SK-MEL-5 (cell line): ENCODE data around the gene ENDOG. TPM values are rescaled to one million over a fixed set of nuclear protein-coding genes. Genes with fewer than 3 reads are reported as not detected.
"Not testable (repeated sequence)": the region's sequence is repeated elsewhere in the genome, so short reads cannot be mapped to it uniquely, and the experiment has no call there.

ENCODE experiments used
- DNase-seq: peaks from one replicate; pipeline ENCODE4 v3.0.0-alpha.2; 2016; ENCODE audit warnings: low read depth, low spot score
- in situ Hi-C: cut with HindIII; loops from 2 replicates; pipeline ENCODE4 v1.10.0; 2016; ENCODE audit warnings: low sequenced_read_pairs, high pct_unique_total_duplicates, low pct_unique_long_range_greater_than_20kb
- total RNA-seq: library from RNA; depleted of rRNA; stranded (reverse); fragments of >200 nt; shearing (Covaris generic); gene quantifications from 2 replicates; pipeline ENCODE4 v1.2.3, GENCODE V29; 2014; rRNA removed

ENDOG gene
- total RNA-seq, 1 experiment from 2014 or later = 24.6 TPM

DNA sequence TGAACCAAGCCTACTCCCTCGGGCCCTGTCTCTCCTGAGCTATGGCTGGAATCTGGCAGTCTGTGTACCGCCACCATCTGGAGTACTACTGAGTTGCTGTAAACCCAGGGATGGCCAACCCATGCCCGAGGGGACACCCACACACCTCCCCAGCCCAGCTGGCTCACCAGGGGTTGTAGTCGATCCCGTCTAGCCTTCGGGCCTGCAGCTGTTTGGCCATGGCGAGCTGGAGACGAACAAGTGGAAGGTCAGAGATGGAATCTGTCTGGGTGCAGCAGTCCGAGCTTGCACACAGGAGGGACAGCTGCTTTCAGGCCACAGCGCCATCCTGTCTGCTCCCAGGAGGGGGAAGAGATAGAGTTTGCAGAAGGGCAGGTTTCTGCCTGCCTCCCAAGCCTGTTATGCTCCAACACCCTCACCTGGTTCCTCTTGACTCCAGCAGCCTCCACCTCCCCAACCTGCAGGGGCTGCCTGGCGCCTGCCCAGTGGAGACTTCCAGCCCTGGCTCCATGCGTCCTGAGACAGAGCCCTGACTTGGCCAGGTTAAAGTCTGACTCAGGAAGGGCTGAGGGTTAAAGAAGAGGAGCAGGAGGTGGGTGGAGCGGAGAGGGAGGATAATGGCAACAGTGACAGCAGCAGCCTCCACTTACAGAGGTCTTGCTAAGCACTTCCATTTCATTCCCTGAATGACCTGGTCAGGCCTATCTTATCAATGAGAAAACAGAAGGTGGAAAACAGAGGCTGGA lies 27.1 kb downstream of the ENDOG start:
- in situ Hi-C loops = no loop called here

DNA sequence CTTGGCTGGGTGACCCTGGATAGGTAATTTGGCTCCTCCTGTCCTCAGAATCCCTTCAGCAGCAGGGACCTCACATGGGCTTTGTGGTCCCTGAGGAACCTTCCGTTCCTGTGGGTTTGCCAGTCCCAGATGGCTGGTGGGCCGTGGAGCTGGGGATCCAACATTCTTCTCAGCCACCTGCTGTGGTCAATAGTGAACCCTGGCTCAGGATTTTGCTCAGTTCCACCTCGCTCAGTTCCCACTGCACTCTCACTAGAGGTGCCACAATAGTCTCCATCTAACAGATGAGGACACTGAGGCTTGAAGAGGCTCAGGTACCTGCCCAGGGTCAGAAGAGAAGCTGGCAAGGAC lies 28.4 kb downstream of the ENDOG start:
- DNase-seq = no peak
- in situ Hi-C loops = no loop called here

More for the DNA sequence above, 27.1 kb downstream of the ENDOG start:
- DNase-seq = peak; percentile 33

DNA sequence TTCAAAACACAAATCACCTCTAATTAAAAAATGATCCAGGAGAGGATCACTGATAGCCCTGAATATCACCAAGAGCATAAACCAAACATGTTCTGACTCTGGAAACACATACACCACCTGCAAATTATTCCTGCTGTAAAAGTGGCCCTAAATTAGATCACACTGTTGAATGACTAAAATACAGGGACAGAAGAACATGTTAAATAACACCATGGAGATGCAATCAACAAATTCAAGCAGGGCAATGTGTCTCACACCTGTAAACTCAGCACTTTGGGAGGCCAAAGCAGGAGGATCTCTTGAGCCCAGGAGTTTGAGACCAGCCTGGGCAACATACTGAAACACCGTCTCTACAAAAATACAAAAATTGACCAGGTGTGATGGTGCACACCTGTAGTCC lies 29.5 kb downstream of the ENDOG start:
- DNase-seq = no peak
- in situ Hi-C loops = no loop called here

DNA sequence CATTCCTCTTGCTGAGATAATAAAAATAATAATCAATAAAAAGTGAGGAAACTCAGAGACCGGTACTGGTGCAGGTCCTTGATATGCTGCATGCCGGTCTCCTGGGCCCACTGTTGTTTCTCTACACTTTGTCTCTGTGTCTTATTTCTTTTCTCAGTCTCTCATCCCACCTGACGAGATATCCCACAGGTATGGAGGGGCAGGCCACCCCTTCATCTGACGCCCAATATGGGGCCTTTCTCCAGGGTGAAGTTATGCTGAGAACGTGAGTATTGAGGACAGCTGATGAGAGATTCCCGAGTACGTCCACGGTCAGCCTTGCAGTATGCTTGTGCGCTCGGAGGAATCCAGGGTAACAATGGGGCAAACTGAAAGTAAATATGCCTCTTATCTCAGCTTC lies 32.7 kb downstream of the ENDOG start:
- DNase-seq, in situ Hi-C loops: not testable (repeated sequence)

DNA sequence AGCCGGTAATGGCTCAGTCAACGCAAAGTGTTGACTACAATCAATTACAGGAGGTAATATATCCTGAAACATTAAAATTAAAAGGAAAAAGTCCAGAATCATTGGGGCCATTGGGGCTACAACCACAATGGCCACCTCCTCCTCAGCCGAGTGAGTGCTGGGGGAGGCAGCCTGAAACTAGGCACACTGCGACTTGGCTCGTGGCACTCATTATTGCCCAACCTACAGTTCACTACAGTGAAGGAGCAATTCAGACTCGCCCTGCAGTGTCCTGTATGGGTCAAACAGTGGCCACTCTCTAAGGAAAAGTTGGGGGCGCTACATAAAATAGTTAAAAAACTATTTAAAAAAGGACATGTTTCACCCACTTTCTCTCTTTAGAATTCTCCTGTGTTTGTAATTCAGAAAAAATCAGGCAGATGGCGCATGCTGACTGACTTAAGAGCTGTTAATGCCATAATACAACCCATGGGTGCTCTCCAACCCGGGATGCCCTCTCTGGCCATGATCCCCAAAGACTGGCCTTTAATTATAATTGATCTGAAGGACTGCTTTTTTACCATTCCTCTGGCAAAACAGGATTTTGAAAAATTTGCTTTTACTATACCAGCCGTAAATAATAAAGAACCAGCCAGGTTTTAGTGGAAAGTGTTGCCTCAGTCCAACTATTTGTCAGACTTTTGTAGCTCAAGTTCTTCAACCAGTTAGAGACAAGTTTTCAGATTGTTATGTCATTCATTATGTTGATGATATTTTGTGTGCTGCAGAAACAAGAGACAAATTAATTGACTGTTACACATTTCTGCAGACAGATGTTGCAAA lies 33.7 kb downstream of the ENDOG start:
- peak; percentile 69 for DNase-seq
- in situ Hi-C loops = not testable (repeated sequence)

DNA sequence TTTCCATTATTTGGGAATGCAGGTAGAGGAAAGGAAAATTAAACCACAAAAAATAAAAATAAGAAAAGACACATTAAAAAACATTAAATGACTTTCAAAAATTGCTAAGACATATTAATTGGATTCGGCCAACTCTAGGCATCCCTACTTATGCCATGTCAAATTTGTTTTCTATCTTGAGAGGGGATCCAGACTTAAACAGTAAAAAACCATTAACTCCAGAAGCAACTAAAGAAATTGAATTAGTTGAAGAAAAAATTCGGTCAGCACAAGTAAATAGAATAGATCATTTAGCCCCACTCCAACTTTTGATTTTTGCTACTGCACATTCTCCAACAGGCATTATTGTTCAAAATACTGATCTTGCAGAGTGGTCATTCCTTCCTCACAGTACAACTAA lies 34.3 kb downstream of the ENDOG start:
- in situ Hi-C loops, DNase-seq: not testable (repeated sequence)

DNA sequence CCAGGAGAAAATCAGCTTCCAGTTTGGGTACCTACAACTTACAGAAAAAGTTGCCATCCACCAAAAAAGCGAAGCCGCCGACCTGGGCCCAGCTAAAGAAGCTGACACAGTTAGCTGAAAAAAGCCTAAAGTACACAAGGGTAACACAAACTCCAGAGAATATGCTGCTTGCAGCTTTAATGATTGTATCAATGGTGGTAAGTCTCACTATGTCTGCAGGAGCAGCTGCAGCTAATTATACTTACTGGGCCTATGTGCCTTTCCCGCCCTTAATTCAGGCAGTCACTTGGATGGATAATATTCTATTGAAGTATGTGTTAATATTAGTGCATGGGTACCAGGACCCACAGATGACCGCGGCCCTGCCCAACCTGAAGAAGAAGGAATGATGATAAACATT lies 36.2 kb downstream of the ENDOG start:
- DNase-seq, in situ Hi-C loops: not testable (repeated sequence)

DNA sequence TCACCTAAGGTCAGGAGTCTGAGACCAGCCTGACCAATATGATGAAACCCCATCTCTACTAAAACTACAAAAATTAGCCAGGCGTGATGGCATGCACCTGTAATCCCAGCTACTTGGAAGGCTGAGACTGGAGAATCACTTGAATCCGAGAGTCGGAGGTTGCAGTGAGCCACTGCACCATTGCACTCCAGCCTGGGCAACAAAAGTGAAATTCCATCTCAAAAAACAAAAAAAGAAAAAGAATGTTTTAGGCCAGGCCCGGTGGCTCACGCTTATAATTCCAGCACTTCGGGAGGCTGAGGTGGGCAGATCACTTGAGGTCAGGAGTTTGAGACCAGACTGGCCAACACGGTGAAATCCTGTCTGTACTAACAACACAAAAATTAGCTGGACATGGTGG lies 40.2 kb downstream of the ENDOG start:
- in situ Hi-C loops = not testable (repeated sequence)

DNA sequence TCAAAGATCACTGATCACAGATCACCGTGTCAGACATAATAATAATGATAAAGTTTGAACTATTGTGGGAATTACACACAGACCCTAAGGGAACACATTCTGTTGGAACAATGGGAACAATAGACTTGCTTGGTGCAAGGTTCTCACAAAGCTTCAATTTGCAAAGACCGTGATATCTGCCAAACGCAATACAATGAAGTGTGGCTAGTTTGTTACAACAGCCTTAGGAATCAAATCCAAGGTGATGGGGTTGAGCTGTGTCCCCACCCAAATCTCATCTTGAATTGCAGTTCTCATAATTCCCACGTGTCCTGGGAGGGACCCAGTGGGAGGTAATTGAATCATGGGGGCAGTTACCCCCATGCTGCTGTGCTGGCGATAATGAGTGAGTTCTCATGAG lies 42.6 kb downstream of the ENDOG start:
- in situ Hi-C loops = no loop called here
- no peak for DNase-seq

More for the DNA sequence above, 40.2 kb downstream of the ENDOG start:
- not testable (repeated sequence) for DNase-seq

DNA sequence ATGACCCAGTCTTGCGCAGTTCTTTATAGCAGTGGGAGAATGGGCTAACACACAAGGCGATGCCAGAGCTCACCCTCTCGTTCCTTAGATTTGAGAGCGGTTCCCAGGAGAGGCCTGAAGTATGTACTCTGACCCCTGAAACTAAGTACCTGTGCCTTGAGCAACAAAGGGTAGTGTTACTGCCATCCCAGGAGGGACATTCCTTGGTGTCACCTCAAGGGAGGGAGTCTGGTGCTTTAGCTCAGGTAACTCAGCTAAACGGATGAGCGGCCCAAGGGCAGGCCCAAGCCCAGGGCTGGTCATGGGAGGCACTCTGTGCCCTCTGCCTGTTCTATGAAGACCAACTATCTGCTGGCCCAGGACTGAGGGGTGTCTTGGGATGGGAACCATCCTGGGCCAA lies 43.2 kb downstream of the ENDOG start:
- DNase-seq = no peak
- in situ Hi-C loops = no loop called here

DNA sequence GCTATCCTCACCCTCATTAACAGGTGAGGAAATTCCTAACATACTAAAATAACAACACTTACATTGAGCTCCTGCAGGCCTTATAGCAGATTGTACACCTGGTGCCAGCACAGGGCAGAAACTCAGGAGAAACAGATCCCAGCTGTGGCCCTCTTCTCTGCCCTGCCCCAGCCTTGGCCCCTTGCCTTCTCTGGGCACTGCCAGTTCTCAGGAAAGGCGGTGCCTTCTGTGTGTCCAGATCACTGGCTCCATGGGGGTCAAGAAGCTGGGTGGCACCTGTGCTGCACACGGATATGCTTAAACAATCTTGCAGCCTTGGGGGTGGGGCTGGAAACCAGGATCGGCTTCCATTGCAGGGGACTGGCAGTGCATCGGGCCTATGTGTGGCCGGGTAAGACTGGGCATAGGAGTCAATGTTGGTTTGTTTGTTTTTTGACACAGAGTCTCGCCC lies 44.1 kb downstream of the ENDOG start:
- no peak for DNase-seq
- in situ Hi-C loops = no loop called here

DNA sequence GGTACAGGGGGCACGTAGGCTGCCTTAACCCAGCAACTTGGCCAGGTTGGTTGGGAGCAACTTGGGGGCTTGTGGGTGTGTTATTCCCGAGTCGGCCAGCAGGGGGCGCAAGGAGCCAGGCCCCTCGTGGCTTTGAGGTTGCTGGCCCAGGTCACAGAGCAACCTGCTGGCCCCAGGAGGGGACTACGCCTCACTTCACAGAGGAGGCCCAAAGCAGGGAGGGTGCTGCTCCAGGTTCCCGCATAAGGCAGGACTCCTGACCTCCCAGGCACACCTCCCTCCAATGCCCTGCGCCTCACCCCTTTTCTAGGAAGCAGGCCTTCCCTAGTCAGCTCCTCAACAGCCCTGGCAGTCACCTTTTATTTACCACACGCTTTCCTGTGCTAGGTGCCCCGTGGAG lies 45.3 kb downstream of the ENDOG start:
- peak; percentile 69 for DNase-seq
- in situ Hi-C loops = no loop called here

DNA sequence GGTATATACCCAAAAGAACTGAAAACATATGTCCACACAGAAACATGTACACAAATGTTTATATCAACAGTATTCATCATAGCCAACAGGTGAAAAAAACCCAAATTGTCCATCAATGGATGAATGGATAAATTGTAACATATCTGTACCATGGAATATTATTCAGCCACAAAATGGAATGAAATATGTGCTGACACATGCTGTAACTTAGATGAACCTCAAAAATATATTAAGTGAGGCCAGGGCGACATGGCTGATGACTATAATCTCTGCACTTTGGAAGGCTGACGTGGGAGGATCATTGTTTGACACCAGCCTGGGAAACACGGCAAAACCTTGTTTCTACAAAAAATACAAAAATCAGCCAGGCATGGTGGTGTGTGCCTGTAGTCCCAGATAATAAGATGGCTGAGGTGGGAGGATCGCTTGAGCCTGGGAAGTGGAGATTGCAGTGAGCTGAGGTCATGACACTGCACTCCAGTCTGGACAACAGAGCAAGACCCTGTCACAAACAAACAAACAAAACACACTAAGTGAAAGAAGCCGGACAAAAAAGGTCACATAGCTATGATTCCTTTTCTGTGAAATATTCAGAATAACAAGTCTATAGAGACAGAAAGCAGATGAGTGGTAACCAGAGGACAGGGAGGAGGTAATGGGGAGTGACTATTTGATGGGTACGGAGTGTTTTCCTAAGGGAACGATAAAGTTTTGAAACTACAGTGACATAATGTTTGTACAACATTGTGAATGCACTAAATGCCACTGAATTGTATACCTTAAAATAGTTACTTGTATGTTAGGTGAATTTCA lies 52.0 kb downstream of the ENDOG start:
- in situ Hi-C loops = no loop called here
- no peak for DNase-seq

DNA sequence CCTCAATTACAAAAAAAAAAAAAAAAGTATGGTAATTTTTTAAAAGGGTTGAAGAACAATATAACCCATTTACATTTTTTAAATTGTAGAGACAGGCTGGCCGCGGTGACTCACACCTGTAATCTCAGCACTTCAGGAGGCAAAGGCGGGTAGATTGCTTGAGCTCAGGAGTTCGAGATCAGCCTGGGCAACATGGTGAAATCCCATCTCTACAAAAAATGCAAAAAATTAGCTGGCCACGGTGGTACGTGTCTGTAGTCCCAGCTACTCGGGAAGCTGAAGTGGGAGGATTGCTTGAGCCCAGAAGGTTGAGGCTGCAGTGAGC lies 52.6 kb downstream of the ENDOG start:
- DNase-seq, in situ Hi-C loops: not testable (repeated sequence)

Other genes starting within 250 kb of the ENDOG start
- 49.5 and 52.1 TPM in 2 replicates for gene DYNC2I2, start 161.7 kb upstream of the ENDOG start, total RNA-seq
- 797 and 827 TPM in 2 replicates for gene SET, start 129.3 kb upstream of the ENDOG start, total RNA-seq
- 3.2 and 4.4 TPM in 2 replicates for gene PKN3, start 116.0 kb upstream of the ENDOG start, total RNA-seq
- gene ZDHHC12, start 94.4 kb upstream of the ENDOG start, total RNA-seq = 65.2 and 74.1 TPM in 2 replicates
- 14.3 and 14.4 TPM in 2 replicates for gene ZER1, start 46.6 kb upstream of the ENDOG start, total RNA-seq
- 10.5 and 12.0 TPM in 2 replicates for gene TBC1D13, start 31.2 kb upstream of the ENDOG start, total RNA-seq
- 39.6 and 40.3 TPM in 2 replicates for gene SPOUT1, start 11.3 kb downstream of the ENDOG start, total RNA-seq
- gene KYAT1, start 63.5 kb downstream of the ENDOG start, total RNA-seq = 7.4 and 7.5 TPM in 2 replicates
- 36.0 and 38.3 TPM in 2 replicates for gene LRRC8A, start 63.6 kb downstream of the ENDOG start, total RNA-seq
- 4.5 and 5.2 TPM in 2 replicates for gene PHYHD1, start 102.5 kb downstream of the ENDOG start, total RNA-seq
- gene DOLK, start 129.1 kb downstream of the ENDOG start, total RNA-seq = 40.1 and 41.7 TPM in 2 replicates
- 33.9 and 35.2 TPM in 2 replicates for gene NUP188, start 129.2 kb downstream of the ENDOG start, total RNA-seq
- 24.4 and 28.3 TPM in 2 replicates for gene SH3GLB2, start 209.8 kb downstream of the ENDOG start, total RNA-seq
- gene MIGA2, start 218.1 kb downstream of the ENDOG start, total RNA-seq = 13.7 TPM in 2 replicates